Lung (tissue), 12 donors: ENCODE data around the gene ZNF536. TPM values are rescaled to one million over a fixed set of nuclear protein-coding genes. Genes with fewer than 3 reads are reported as not detected.

Experiments
- ATAC-seq: fragments of 200-7000 bp; cut with Tn5 transposase; one replicate; pipeline ENCODE4 v1.9.1; 2020; ENCODE audit warnings: moderate number of reproducible peaks; ENCODE audit not compliant: insufficient read depth, low FRiP score
- DNase-seq, 3 donors: peaks; one replicate each; pipeline ENCODE4 v3.0.0-alpha.2; 2013 to 2017
- H3K27ac ChIP-seq, 2 donors: one replicate each; pipeline ENCODE4 v1.5.1; 2013; ENCODE audit warnings: mild to moderate bottlenecking in 2 of 2, moderate library complexity in 2 of 2, control low read depth in 1 of 2, inconsistent platforms in 1 of 2, low read depth in 1 of 2, low read length in 1 of 2
- H3K27me3 ChIP-seq, 3 donors: one replicate each; pipeline ENCODE4 v1.5.1; 2013; ENCODE audit warnings: low read length in 2 of 3; ENCODE audit not compliant: control insufficient read depth in 3 of 3, insufficient read depth in 3 of 3
- H3K36me3 ChIP-seq, 4 donors: one replicate each; pipeline ENCODE4 v1.5.1; 2013; ENCODE audit warnings: low read length in 4 of 4, mild to moderate bottlenecking in 1 of 4, moderate library complexity in 1 of 4; ENCODE audit not compliant: control insufficient read depth in 4 of 4, insufficient read depth in 4 of 4
- H3K4me1 ChIP-seq, 5 donors: one replicate each; pipeline ENCODE4 v1.5.1; 2013; ENCODE audit warnings: low read length in 5 of 5, mild to moderate bottlenecking in 2 of 5, moderate library complexity in 1 of 5; ENCODE audit not compliant: control insufficient read depth in 5 of 5, insufficient read depth in 5 of 5
- H3K4me3 ChIP-seq: one replicate; pipeline ENCODE4 v1.5.1; 2013; ENCODE audit warnings: mild to moderate bottlenecking, control low read depth, moderate library complexity
- H3K9ac ChIP-seq, 2 donors: one replicate each; pipeline ENCODE4 v1.5.1; 2013; ENCODE audit warnings: low read length in 2 of 2, control low read depth in 1 of 2; ENCODE audit not compliant: insufficient read depth in 1 of 2
- H3K9me3 ChIP-seq, 4 donors: one replicate each; pipeline ENCODE4 v1.5.1; 2013; ENCODE audit warnings: low read length in 3 of 4, mild to moderate bottlenecking in 1 of 4, moderate library complexity in 1 of 4; ENCODE audit not compliant: control insufficient read depth in 4 of 4, insufficient read depth in 3 of 4
- WGBS, 2 donors: extraction: QIAGEN DNeasy Blood & Tissue Kit; methylation state at CpG; one replicate each; pipeline ENCODE4 v1.1.7; 2013; 5-methylcytosine and 5-hydroxymethylcytosine counted together
- polyA plus RNA-seq, 2 donors: library from polyadenylated mRNA; stranded (reverse); fragments of 200-250 nt; gene quantifications; one replicate each; pipeline ENCODE4 v1.2.1, GENCODE V29; 2013
- total RNA-seq, 2 donors: library from RNA; depleted of rRNA in 1 of 2; stranded (reverse); fragments of >200 nt in 1 of 2; gene quantifications; one replicate each; pipeline ENCODE4 v1.2.1, GENCODE V29; 2014 to 2021
- TF ChIP-seq, protein P1 (sequence below): IDR thresholded peaks from 2 replicates; pipeline ENCODE4 v1.5.1; 2012; ENCODE audit warnings: mild to moderate bottlenecking; ENCODE audit errors: control extremely low read depth, extremely low read depth
- donor health status: control.
- donor health status: control.
- donor health status: Bipolar disorder and iron deficiency.
- donor health status: healthy.
- donor health status: DM: yes; HTN: yes; CAD: no.

Gene ZNF536
- total and polyA plus RNA-seq, 4 donors, result 0.07 to 5.6 (median 0.21) TPM

DNA sequence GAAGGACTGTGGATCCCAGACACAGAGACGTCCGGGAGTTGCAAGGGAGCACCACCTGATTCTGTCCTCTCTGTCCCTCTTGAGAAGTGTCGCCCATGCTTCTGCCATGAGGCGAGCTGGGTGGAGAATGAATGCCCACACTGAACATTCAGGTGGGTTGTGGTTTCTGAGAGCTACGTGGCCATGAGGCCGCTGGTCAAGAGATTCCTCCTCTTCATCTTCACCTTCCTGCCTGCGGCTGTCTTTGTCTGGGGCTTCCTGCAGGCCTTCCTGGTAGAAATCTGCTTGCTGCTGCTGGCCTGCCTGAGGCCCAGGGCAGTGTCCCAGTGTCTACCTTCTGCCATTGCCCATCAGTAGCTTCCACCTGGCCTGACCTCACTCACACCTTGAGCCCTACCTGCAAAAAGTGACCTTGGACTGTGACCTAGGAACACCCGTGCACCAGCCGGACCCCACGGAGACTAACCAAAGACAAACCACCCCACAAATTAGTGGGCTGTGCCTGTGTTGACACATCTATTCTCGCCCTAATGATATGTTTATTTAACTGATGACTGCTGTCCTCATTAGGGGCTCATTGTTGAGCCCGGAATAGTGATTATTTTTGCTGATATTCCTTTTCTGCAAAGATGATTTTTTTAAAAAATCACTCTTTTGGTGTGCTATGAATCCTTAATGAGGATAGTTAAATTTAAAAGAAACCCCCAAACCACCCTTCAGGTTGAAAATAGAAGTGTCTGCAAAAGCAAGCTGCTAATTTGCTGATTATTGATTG is 38.7 kb upstream of the ZNF536 start:
- no peak overlapping the region for H3K27ac ChIP-seq
- H3K27me3 ChIP-seq, result no peaks in the 10 kb centered on the region
- H3K4me1 ChIP-seq, result no peaks in the 10 kb centered on the region
- ATAC-seq (no peak), DNase-seq (no peak)
- H3K9ac ChIP-seq, result no peak overlapping the region
- 83 to 86% methylated on average over 12 of the region's 12 CpGs for WGBS, 2 donors
- H3K36me3 ChIP-seq, result no peaks in the 10 kb centered on the region
- H3K9me3 ChIP-seq, result peaks cover 0 to 6% (median 0%) of the 10 kb centered on the region in 4 donors
- TF ChIP-seq, protein P1, sequence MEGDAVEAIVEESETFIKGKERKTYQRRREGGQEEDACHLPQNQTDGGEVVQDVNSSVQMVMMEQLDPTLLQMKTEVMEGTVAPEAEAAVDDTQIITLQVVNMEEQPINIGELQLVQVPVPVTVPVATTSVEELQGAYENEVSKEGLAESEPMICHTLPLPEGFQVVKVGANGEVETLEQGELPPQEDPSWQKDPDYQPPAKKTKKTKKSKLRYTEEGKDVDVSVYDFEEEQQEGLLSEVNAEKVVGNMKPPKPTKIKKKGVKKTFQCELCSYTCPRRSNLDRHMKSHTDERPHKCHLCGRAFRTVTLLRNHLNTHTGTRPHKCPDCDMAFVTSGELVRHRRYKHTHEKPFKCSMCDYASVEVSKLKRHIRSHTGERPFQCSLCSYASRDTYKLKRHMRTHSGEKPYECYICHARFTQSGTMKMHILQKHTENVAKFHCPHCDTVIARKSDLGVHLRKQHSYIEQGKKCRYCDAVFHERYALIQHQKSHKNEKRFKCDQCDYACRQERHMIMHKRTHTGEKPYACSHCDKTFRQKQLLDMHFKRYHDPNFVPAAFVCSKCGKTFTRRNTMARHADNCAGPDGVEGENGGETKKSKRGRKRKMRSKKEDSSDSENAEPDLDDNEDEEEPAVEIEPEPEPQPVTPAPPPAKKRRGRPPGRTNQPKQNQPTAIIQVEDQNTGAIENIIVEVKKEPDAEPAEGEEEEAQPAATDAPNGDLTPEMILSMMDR, result no peak
- H3K4me3 ChIP-seq, result no peak overlapping the region

DNA sequence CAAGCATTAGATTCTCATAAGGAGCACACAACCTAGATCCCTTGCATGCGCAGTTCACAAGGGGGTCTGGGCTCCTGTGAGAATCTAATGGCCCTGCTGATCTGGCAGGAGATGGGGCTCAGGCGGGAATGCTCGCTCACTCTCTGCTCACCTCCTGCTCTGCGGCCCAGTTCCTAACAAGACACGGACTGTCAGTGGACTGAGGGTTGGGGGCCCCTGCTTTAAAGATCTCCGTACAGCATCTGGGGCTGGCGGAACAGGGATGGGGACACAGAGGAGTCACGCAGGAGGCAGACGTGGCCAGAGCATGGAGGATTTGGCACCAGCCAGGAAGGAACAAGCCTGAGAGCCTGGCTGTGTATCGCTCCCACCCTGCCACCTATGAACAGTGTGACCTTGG is 37.3 kb upstream of the ZNF536 start:
- DNase-seq (no peak), ATAC-seq (no peak)

DNA sequence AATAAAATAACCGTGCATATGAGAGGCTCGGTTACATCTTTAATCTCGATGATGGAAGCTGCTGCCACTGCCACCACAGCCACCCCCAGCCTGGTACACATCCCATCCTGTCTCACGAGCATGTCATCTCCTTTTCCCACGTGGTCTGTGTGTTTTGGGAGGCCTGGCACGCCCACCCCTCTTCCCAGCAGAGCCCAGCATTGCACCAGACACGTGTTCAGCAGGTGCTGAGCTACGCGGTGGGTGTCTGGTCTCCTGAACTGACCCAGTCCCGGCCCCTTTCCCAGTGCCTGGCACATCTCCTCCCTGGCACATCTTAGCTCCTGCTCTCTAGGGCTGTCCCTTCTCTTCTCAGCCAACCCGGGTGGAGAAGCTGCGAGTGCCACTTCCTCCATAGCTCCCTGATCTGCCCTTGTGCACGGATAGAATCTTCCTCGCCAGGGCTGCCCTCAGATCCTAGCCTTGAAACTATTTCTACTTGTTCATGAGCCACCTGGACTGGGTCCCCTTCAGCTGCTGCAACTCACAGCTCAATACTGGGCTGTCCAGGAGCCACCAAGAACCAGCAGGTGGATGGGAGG is 36.8 kb upstream of the ZNF536 start:
- H3K4me1 ChIP-seq, result peaks cover 0 to 13% (median 0%) of the 10 kb centered on the region in 5 donors

More for the DNA sequence above, 37.3 kb upstream of the ZNF536 start:
- Histone ChIP-seq H3K36me3 (no peaks in the 10 kb centered on the region), H3K9me3 (peaks cover 0 to 6% (median 0%) of the 10 kb centered on the region in 4 donors), H3K27me3 (no peaks in the 10 kb centered on the region), H3K9ac (no peak overlapping the region), H3K4me3 (no peak overlapping the region), H3K27ac (no peak overlapping the region), H3K4me1 (peaks cover 0 to 8% (median 0%) of the 10 kb centered on the region in 5 donors)
- TF ChIP-seq, protein P1, result no peak
- 85 to 91% methylated on average over 10 of the region's 10 CpGs for WGBS, 2 donors

More for the DNA sequence above, 36.8 kb upstream of the ZNF536 start:
- Histone ChIP-seq H3K36me3 (no peaks in the 10 kb centered on the region), H3K4me3 (no peak overlapping the region), H3K27me3 (no peaks in the 10 kb centered on the region), H3K27ac (no peak overlapping the region), H3K9ac (no peak overlapping the region), H3K9me3 (peaks cover 0 to 6% (median 0%) of the 10 kb centered on the region in 4 donors)
- ATAC-seq (no peak), DNase-seq (no peak)
- TF ChIP-seq, protein P1, result no peak
- WGBS, 2 donors, result 79 to 88% methylated on average over 14 of the region's 14 CpGs
